K562 (cell line): ENCODE measurements around the gene INSL3. TPM values are rescaled to one million over a fixed set of nuclear protein-coding genes. Genes with fewer than 3 reads are reported as not detected.

Source experiments
- ATAC-seq: fragments of 200-7000 bp; cut with Tn5 transposase; 3 replicates; pipeline ENCODE4 v1.9.1; 2020; ENCODE audit warnings: moderate library complexity
- BruUV-seq: library from RNA; stranded (reverse); fragments of 400-500 nt; replicated peaks from 2 replicates; lab custom pipeline; 2021; lab: Mats Ljungman, UMichigan
- CTCF ChIA-PET: fragments of 300-600 bp; formaldehyde crosslinking; extraction: SDS; loops from one replicate; lab custom pipeline; 2021; ENCODE audit warnings: low intra/inter-chr PET ratio; lab: Yijun Ruan, JAX
- POLR2A ChIA-PET: fragments of 300-600, 350-650 bp; sonication (Branson Sonifier 250); formaldehyde crosslinking; extraction: SDS; loops from one replicate; lab custom pipeline; 2021; ENCODE audit warnings: antibody characterized with exemption, inconsistent platforms; lab: Yijun Ruan, JAX
- DNase-seq, 4 experiments: peaks; one replicate each; pipeline versions ENCODE4 v3.0.0 to v3.0.0-alpha.2; 2011 to 2018; ENCODE audit warnings: low spot score in 3 of 4, mixed read lengths in 3 of 4; ENCODE audit errors: extremely low read depth in 1 of 4
- FAIRE-seq: peaks from 2 replicates; lab custom pipeline; 2011; peaks lifted over from hg19 to GRCh38; lab: Jason Lieb, UNC
- H2AFZ ChIP-seq: 2 replicates; pipeline ENCODE4 v1.6.0; 2011; ENCODE audit warnings: low read depth, low read length, control low read depth, inconsistent platforms
- H3K27ac ChIP-seq: fragments of 200-600 bp; 3 replicates; pipeline ENCODE4 v1.8.0; 2011; ENCODE audit warnings: low read depth, mild to moderate bottlenecking, control low read depth, inconsistent platforms, low read length, moderate library complexity, mixed read lengths; ENCODE audit errors: extremely low read depth
- H3K27me3 ChIP-seq, 2 experiments: fragments of 300-600 bp in 1 of 2; 2 replicates in 1 of 2; 3 replicates in 1 of 2; pipeline versions ENCODE4 v1.6.0 to v1.8.0; 2011; ENCODE audit warnings: inconsistent platforms in 2 of 2, low read length in 2 of 2, mild to moderate bottlenecking in 1 of 2, mixed read lengths in 1 of 2, moderate library complexity in 1 of 2; ENCODE audit not compliant: control insufficient read depth in 2 of 2, insufficient read depth in 2 of 2
- H3K36me3 ChIP-seq: fragments of 300-600 bp; 3 replicates; pipeline ENCODE4 v1.8.0; 2011; ENCODE audit warnings: mild to moderate bottlenecking, low read length, inconsistent platforms; ENCODE audit not compliant: control insufficient read depth, insufficient read depth
- H3K4me1 ChIP-seq, 2 experiments: fragments of 200-600 bp in 1 of 2; replicated peaks in 1 of 2; 2 replicates in 1 of 2; 3 replicates in 1 of 2; pipeline versions ENCODE4 v1.5.1 to v1.8.0; 2011; ENCODE audit warnings: inconsistent platforms in 2 of 2, low read length in 2 of 2, mild to moderate bottlenecking in 1 of 2, mixed read lengths in 1 of 2, moderate library complexity in 1 of 2; ENCODE audit not compliant: control insufficient read depth in 2 of 2, insufficient read depth in 2 of 2
- H3K4me2 ChIP-seq: 2 replicates; pipeline ENCODE4 v1.6.1; 2011; ENCODE audit warnings: low read length, control low read depth, inconsistent platforms, mixed read lengths; ENCODE audit not compliant: insufficient read depth
- H3K4me3 ChIP-seq: fragments of 200-600 bp; sonication (generic), shearing (Covaris generic); 2 replicates; pipeline ENCODE4 v1.5.1; 2016; ENCODE audit warnings: control low read depth, inconsistent platforms
- H3K79me2 ChIP-seq: fragments of 200-600 bp; 3 replicates; pipeline ENCODE4 v1.8.0; 2011; ENCODE audit warnings: low read length, inconsistent platforms; ENCODE audit not compliant: control insufficient read depth, insufficient read depth
- H3K9ac ChIP-seq, 2 experiments: 2 replicates each; pipeline versions ENCODE4 v1.6.0 to v1.6.1; 2011; ENCODE audit warnings: low read depth in 2 of 2, low read length in 2 of 2, control low read depth in 1 of 2, inconsistent platforms in 1 of 2, mild to moderate bottlenecking in 1 of 2, mixed read lengths in 1 of 2; ENCODE audit not compliant: insufficient read depth in 1 of 2
- H3K9me1 ChIP-seq: one replicate; pipeline ENCODE4 v1.6.0; 2011; ENCODE audit warnings: inconsistent platforms, mild to moderate bottlenecking, low read length, moderate library complexity; ENCODE audit not compliant: control insufficient read depth, insufficient read depth
- H3K9me3 ChIP-seq: replicated peaks from 2 replicates; pipeline ENCODE4 v1.5.1; 2011; ENCODE audit warnings: low read depth, low read length, inconsistent platforms; ENCODE audit not compliant: control insufficient read depth, insufficient read depth
- H4K20me1 ChIP-seq: replicated peaks from 2 replicates; pipeline ENCODE4 v1.6.1; 2011; ENCODE audit warnings: low read length, inconsistent platforms, mixed read lengths; ENCODE audit not compliant: control insufficient read depth, insufficient read depth
- ADNP ChIP-seq: fragments of 200-800 bp; sonication (Bioruptor generic); IDR thresholded peaks from 2 replicates; pipeline ENCODE4 v1.6.1; 2016; ENCODE audit warnings: missing genetic modification characterization, missing compliant biosample characterization
- BCOR ChIP-seq: fragments of 450-650 bp; IDR thresholded peaks from 2 replicates; pipeline ENCODE4 v1.6.1; 2016
- CBX1 ChIP-seq: sonication (generic); IDR thresholded peaks from 2 replicates; pipeline ENCODE4 v1.6.1; 2016; ENCODE audit warnings: antibody characterized with exemption, low read depth, mild to moderate bottlenecking
- CBX8 ChIP-seq: fragments of 200-600 bp; sonication (generic); IDR thresholded peaks from 2 replicates; pipeline ENCODE4 v1.6.1; 2012; ENCODE audit warnings: borderline replicate concordance, mixed run types, low read depth, mild to moderate bottlenecking, moderate library complexity, mixed read lengths, low read length, control low read depth, inconsistent platforms; ENCODE audit not compliant: poor library complexity, severe bottlenecking; ENCODE audit errors: extremely low read depth
- HDAC2 ChIP-seq: fragments of 450-650 bp; IDR thresholded peaks from 2 replicates; pipeline ENCODE4 v1.6.1; 2016; ENCODE audit warnings: mild to moderate bottlenecking
- JUND ChIP-seq, 2 experiments: IDR thresholded peaks; 2 replicates in 1 of 2; 3 replicates in 1 of 2; pipeline ENCODE4 v1.6.1; 2011; ENCODE audit warnings: borderline replicate concordance in 2 of 2, low read depth in 2 of 2, low read length in 2 of 2, improper control_type of control experiment in 1 of 2, missing biosample characterization in 1 of 2, missing genetic modification characterization in 1 of 2, missing genetic modification reagents in 1 of 2
- KDM1A ChIP-seq, 2 experiments: fragments of 450-650 bp; IDR thresholded peaks; 2 replicates each; pipeline ENCODE4 v1.6.1; 2016; ENCODE audit warnings: mild to moderate bottlenecking in 2 of 2
- MAFK ChIP-seq: IDR thresholded peaks from 2 replicates; pipeline ENCODE4 v1.6.1; 2011; ENCODE audit warnings: low read length, improper control_type of control experiment
- RAD51 ChIP-seq: fragments of 450-650 bp; IDR thresholded peaks from 2 replicates; pipeline ENCODE4 v1.7.1; 2016; ENCODE audit warnings: low read depth, mild to moderate bottlenecking, borderline replicate concordance
- RBM25 ChIP-seq: fragments of 200-400 bp; formaldehyde crosslinking; IDR thresholded peaks from 2 replicates; pipeline ENCODE4 v1.6.1; 2018; ENCODE audit warnings: low read length, low read depth, moderate library complexity; ENCODE audit not compliant: severe bottlenecking
- RCOR1 ChIP-seq, 2 experiments: IDR thresholded peaks; 2 replicates each; pipeline ENCODE4 v1.6.1; 2012; ENCODE audit warnings: low read depth in 2 of 2, low read length in 2 of 2, borderline replicate concordance in 1 of 2, improper control_type of control experiment in 1 of 2
- SMARCA5 ChIP-seq: fragments of 450-650 bp; IDR thresholded peaks from 2 replicates; pipeline ENCODE4 v1.6.1; 2016
- ZFP36 ChIP-seq: fragments of 150-350 bp; IDR thresholded peaks from 2 replicates; pipeline ENCODE4 v1.6.1; 2018; ENCODE audit warnings: low read length, low read depth; ENCODE audit not compliant: partially characterized antibody
- ZNF436 ChIP-seq: fragments of 250-450, 450-650 bp; sonication (Bioruptor Pico); formaldehyde crosslinking; IDR thresholded peaks from 2 replicates; pipeline ENCODE4 v1.7.0; 2020; ENCODE audit warnings: mild to moderate bottlenecking
- WGBS: fragments of 100-300 bp; shearing (Covaris generic); methylation state at CpG from one replicate; pipeline ENCODE4 v1.1.6; 2016; ENCODE audit warnings: low coverage, mixed read lengths; ENCODE audit not compliant: insufficient coverage; ENCODE audit errors: missing lambda C conversion rate; 5-methylcytosine and 5-hydroxymethylcytosine counted together
- in situ Hi-C: fragments of 300-500 bp; cut with MboI; formaldehyde crosslinking; loops from 4 replicates; pipeline ENCODE4 v1.15.0; 2018; ENCODE audit warnings: inconsistent platforms, mixed read lengths
- intact Hi-C: fragments of 100-400 bp; cut with micrococcal nuclease; formaldehyde crosslinking; loops from 2 replicates; pipeline ENCODE4 v1.14.2; 2022
- polyA plus RNA-seq, 8 experiments: library from polyadenylated mRNA; depleted of rRNA in 4 of 8; stranded (reverse) in 5 of 8; unstranded in 3 of 8; fragments of >200 nt; fragmentation: Nextera tagmentation in 2 of 8; fragmentation: Illumina TruSeq in 1 of 8; extraction: Ambion mirVana in 2 of 8; extraction: Trizol in 1 of 8; gene quantifications; 2 replicates each; pipeline versions ENCODE4 v1.2.1 to v1.2.3, GENCODE V29; 2011 to 2014; ENCODE audit warnings: inconsistent platforms in 1 of 8, missing spikeins in 1 of 8
- total RNA-seq, 7 experiments: library from RNA; depleted of rRNA in 6 of 7; stranded (reverse); fragments of >200 nt in 6 of 7; fragmentation: Illumina TruSeq in 2 of 7; extraction: Trizol in 2 of 7; gene quantifications; 2 replicates each; pipeline versions ENCODE4 v1.2.1 to v1.2.3, GENCODE V29; 2011 to 2021; ENCODE audit warnings: low replicate concordance in 1 of 7

INSL3 gene
- total and polyA plus RNA-seq, 9 of the 15 experiments (the other 6 are each of a cell fraction or from before 2014, with no cell fraction given) = not detected

DNA sequence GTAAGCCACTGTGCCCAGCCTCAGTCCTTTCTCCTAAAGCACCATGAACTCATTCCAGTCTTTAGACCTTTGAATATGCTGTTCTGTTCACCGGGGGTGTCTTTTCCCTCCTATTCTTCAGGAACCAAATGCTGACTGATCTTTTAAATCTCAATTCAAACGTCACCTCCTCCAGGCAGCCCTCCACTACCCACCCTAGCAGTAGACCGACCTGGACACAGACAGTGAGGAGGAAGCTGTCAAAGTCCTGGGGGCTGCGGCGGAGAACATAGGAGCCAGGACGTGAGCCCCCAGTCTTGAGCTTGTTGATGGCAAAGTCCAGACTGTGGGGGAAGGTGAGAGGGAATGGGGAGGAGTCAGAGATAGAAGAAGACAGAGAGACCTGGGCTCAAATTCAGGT, 18.7 kb upstream of the INSL3 start (continued):
- TF ChIP-seq ZNF436 (CRISPR knock-in tag) = 0 out of 2 replicates have a peak, but pooled peaks have one; percentile 27
- TF ChIP-seq ZFP36 = peak; percentile 92
- TF ChIP-seq MAFK = no peak

DNA sequence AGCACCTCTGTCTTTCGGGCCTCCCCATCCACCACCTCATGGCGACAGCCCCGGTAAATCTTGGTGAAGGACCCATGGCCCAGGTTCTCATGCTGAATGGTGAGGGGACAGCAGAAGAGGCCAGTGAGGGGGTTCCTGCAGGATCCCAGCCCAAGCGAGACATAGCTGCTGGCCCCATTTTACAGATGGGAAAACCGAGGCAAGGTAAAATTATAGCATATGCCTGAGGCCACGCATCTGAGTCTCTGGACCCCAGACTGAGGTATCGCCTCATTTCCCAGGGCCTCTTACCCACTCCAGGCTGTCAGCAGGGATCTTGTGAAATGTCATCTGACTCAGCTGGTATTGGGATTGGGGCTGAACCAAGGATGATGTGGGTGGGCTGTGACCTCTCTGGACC, 16.7 kb upstream of the INSL3 start:
- H3K9me1 ChIP-seq = peaks cover 4% of the 10 kb centered on the region
- no TSS peak for BruUV-seq
- H3K4me1 ChIP-seq = peaks cover 0 to 38% of the 10 kb centered on the region in 2 experiments; a peak in 3 of 5 replicates
- no peak overlapping the region for H3K27ac ChIP-seq
- no peaks in the 10 kb centered on the region for H4K20me1 ChIP-seq
- no peak overlapping the region for H2AFZ ChIP-seq
- DNase-seq = no peak
- POLR2A ChIA-PET = no interaction called here
- TF ChIP-seq CBX8 (no peak), BCOR (peak; percentile 89), RAD51 (no peak), RCOR1 (IDR thresholded peaks at IDR 0.05; ENCODE audit: borderline replicate concordance in 1 of 2, low read depth in 2 of 2, low read length in 2 of 2) (peak in 1 of 2 experiments; percentile 46; a peak in 2 of 4 replicates), SMARCA5 (peak; percentile 51; the same call in 1 of the 2 replicates), JUND (IDR thresholded peaks at IDR 0.05; ENCODE audit: borderline replicate concordance, low read depth, low read length) (no peak), JUND (tag; IDR thresholded peaks at IDR 0.05; ENCODE audit: borderline replicate concordance, low read depth, low read length) (no peak), RBM25 (peak; percentile 84), HDAC2 (peak; percentile 48; the same call in 1 of the 2 replicates), KDM1A (IDR thresholded peaks at IDR 0.05) (peak; percentile 69 to 70; a peak in 3 of 4 replicates), CBX1 (peak; percentile 50; the same call in 1 of the 2 replicates), ADNP (tag) (peak; percentile 69)
- no peaks in the 10 kb centered on the region for H3K36me3 ChIP-seq
- intact Hi-C loops (no loop called here), in situ Hi-C loops (no loop called here)
- CTCF ChIA-PET = no interaction called here
- no peaks in the 10 kb centered on the region for H3K9me3 ChIP-seq
- H3K79me2 ChIP-seq = peaks cover 7% of the 10 kb centered on the region; the same call in 2 of the 3 replicates
- no peak overlapping the region for H3K4me3 ChIP-seq
- no peak for ATAC-seq
- no peak for FAIRE-seq
- peaks cover 7 to 25% of the 10 kb centered on the region in 2 experiments; a peak in 3 of 5 replicates for H3K27me3 ChIP-seq
- WGBS = 19% methylated on average over 7 of the region's 7 CpGs
- H3K9ac ChIP-seq = no peak overlapping the region
- H3K4me2 ChIP-seq = no peak overlapping the region
